ENCODE measurements around the gene MSX2.

- TF ChIP-seq CTCF (conservative IDR thresholded peaks at IDR 0.05; ENCODE audit: low read length) (no peak), EZH2phosphoT487 (IDR thresholded peaks at IDR 0.05; ENCODE audit: borderline replicate concordance) (no peak)
These were observed 49.3 kb upstream of the MSX2 start for GRCh38 chr5:174675110-174675509.
